ENCODE measurements around the gene ZNF786. TPM values are rescaled to one million over a fixed set of nuclear protein-coding genes. Genes with fewer than 3 reads are reported as not detected.

The ZNF786 gene
- total RNA-seq, 1 donor: 6.5 TPM

DNA sequence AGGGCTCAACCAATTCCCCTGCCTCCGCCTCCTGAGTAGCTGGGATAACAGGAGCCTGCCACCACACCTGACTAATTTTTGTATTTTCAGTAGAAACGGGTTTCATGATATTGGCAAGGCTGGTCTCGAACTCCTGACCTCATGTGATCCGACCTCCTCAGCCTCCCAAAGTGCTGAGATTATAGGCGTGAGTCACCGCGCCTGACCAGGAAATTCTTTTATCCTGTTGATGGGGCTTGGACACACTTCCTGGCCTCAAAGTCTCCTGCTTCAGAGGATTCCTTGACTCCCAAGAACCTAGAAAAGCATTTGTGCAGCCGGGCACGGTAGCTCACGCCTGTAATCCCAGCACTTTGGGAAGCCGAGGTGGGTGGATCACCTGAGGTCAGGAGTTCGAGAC lies 19.5 kb upstream of the ZNF786 start:
- no peak for DNase-seq (ENCODE audit: insufficient read length, low spot score, missing footprints)
- no peaks in the 10 kb centered on the region for H3K79me2 ChIP-seq (ENCODE audit: insufficient read depth, low read length)
- no peaks in the 10 kb centered on the region for H3K36me3 ChIP-seq (ENCODE audit: insufficient read depth, low read length)
- H4K20me1 ChIP-seq (ENCODE audit: insufficient read depth, low read length): no peaks in the 10 kb centered on the region
- no peak overlapping the region for H2AFZ ChIP-seq (ENCODE audit: low read length)
- no peaks in the 10 kb centered on the region for H3K9me3 ChIP-seq (ENCODE audit: low read depth, low read length)
- H3K4me1 ChIP-seq (ENCODE audit: insufficient read depth, low read length): no peaks in the 10 kb centered on the region
- no peaks in the 10 kb centered on the region for H3K27me3 ChIP-seq (ENCODE audit: insufficient read depth, low read length)
- H3K4me3 ChIP-seq (ENCODE audit: insufficient read depth, low read length): no peak overlapping the region
- H3K4me2 ChIP-seq (ENCODE audit: insufficient read depth, low read length): no peak overlapping the region
- H3K27ac ChIP-seq (ENCODE audit: low read depth, low read length): no peak overlapping the region
- TF ChIP-seq, protein P1, sequence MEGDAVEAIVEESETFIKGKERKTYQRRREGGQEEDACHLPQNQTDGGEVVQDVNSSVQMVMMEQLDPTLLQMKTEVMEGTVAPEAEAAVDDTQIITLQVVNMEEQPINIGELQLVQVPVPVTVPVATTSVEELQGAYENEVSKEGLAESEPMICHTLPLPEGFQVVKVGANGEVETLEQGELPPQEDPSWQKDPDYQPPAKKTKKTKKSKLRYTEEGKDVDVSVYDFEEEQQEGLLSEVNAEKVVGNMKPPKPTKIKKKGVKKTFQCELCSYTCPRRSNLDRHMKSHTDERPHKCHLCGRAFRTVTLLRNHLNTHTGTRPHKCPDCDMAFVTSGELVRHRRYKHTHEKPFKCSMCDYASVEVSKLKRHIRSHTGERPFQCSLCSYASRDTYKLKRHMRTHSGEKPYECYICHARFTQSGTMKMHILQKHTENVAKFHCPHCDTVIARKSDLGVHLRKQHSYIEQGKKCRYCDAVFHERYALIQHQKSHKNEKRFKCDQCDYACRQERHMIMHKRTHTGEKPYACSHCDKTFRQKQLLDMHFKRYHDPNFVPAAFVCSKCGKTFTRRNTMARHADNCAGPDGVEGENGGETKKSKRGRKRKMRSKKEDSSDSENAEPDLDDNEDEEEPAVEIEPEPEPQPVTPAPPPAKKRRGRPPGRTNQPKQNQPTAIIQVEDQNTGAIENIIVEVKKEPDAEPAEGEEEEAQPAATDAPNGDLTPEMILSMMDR (IDR thresholded peaks at IDR 0.05; ENCODE audit: extremely low read depth, low read depth, low read length): no peak

DNA sequence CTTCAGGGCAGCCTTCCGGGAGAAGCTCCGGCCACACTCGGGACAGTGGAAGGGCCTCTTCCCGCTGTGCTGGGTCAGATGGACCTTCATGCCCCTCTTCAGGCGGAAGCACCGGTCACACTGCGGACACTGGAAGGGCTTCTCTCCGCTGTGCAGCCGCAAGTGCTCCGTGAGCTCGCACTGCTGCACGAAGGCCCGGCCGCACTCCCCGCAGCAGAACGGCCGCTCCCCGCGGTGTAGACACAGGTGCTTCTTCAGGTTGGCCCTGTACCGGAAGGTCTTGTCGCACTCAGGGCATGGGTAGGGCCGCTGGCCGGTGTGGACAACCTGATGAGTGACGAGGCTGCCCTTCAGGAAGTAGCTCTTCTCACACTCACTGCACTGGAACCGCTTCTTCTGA lies 14.2 kb upstream of the ZNF786 start:
- Histone ChIP-seq H3K4me3 (ENCODE audit: insufficient read depth, low read length) (no peak overlapping the region), H2AFZ (ENCODE audit: low read length) (no peak overlapping the region), H3K36me3 (ENCODE audit: insufficient read depth, low read length) (no peaks in the 10 kb centered on the region)

DNA sequence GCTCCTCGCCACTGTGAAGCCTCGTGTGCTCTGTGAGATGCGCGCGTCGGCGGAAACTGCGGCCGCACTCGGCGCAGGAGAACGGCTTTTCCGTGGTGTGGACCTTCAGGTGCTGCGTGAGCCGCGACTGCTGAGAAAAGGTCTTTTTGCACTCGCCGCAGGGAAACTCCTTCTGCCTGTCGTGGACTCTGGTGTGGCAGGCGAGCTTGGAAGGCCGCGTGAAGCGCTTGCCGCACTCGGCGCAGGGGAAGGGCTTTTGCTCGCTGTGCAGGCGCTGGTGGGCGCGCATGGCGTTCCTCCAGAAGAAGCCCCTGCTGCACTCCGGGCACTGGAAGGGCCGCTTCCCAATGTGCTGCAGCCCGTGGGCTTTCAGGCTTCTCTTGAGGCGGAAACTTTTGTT lies 13.7 kb upstream of the ZNF786 start:
- no peak for DNase-seq (ENCODE audit: insufficient read length, low spot score, missing footprints)
- H3K9me3 ChIP-seq (ENCODE audit: low read depth, low read length): no peaks in the 10 kb centered on the region
- no peaks in the 10 kb centered on the region for H4K20me1 ChIP-seq (ENCODE audit: insufficient read depth, low read length)
- H3K27me3 ChIP-seq (ENCODE audit: insufficient read depth, low read length): no peaks in the 10 kb centered on the region
- no peak overlapping the region for H3K27ac ChIP-seq (ENCODE audit: low read depth, low read length)
- no peak overlapping the region for H2AFZ ChIP-seq (ENCODE audit: low read length)
- H3K4me1 ChIP-seq (ENCODE audit: insufficient read depth, low read length): no peaks in the 10 kb centered on the region
- no peak overlapping the region for H3K4me3 ChIP-seq (ENCODE audit: insufficient read depth, low read length)
- H3K36me3 ChIP-seq (ENCODE audit: insufficient read depth, low read length): no peaks in the 10 kb centered on the region
- TF ChIP-seq, protein P1 (IDR thresholded peaks at IDR 0.05; ENCODE audit: extremely low read depth, low read depth, low read length): no peak
- no peak overlapping the region for H3K4me2 ChIP-seq (ENCODE audit: insufficient read depth, low read length)
- no peaks in the 10 kb centered on the region for H3K79me2 ChIP-seq (ENCODE audit: insufficient read depth, low read length)

More for the DNA sequence above, 14.2 kb upstream of the ZNF786 start:
- Histone ChIP-seq H3K79me2 (ENCODE audit: insufficient read depth, low read length) (no peaks in the 10 kb centered on the region), H4K20me1 (ENCODE audit: insufficient read depth, low read length) (no peaks in the 10 kb centered on the region), H3K27ac (ENCODE audit: low read depth, low read length) (no peak overlapping the region), H3K27me3 (ENCODE audit: insufficient read depth, low read length) (no peaks in the 10 kb centered on the region), H3K9me3 (ENCODE audit: low read depth, low read length) (no peaks in the 10 kb centered on the region), H3K4me1 (ENCODE audit: insufficient read depth, low read length) (no peaks in the 10 kb centered on the region), H3K4me2 (ENCODE audit: insufficient read depth, low read length) (no peak overlapping the region)
- DNase-seq (ENCODE audit: insufficient read length, low spot score, missing footprints): no peak
- TF ChIP-seq, protein P1 (IDR thresholded peaks at IDR 0.05; ENCODE audit: extremely low read depth, low read depth, low read length): no peak

DNA sequence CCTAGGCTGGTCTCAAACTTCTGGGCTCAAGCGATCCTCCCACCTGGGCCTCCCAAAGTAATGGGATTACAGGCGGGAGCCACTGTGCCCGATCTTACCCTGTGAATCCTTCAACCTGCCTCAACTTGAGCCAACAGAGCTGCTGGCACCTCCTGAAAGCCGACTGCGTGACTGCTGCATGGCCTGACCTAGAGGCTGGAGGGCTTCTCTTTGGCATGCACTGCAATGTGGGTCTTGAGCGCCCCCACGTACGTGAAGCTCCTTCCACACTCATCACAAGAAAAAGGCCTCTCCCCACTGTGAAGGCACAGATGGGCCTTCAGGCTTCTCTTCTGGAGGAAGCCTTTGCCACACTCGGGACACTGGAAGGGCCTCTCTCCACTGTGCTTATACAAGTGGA lies 12.9 kb upstream of the ZNF786 start:
- no peak overlapping the region for H2AFZ ChIP-seq (ENCODE audit: low read length)
- H3K27ac ChIP-seq (ENCODE audit: low read depth, low read length): no peak overlapping the region
- no peak for DNase-seq (ENCODE audit: insufficient read length, low spot score, missing footprints)
- no peak overlapping the region for H3K4me3 ChIP-seq (ENCODE audit: insufficient read depth, low read length)
- H3K9me3 ChIP-seq (ENCODE audit: low read depth, low read length): no peaks in the 10 kb centered on the region
- TF ChIP-seq, protein P1 (IDR thresholded peaks at IDR 0.05; ENCODE audit: extremely low read depth, low read depth, low read length): no peak
- H3K36me3 ChIP-seq (ENCODE audit: insufficient read depth, low read length): no peaks in the 10 kb centered on the region
- no peaks in the 10 kb centered on the region for H3K27me3 ChIP-seq (ENCODE audit: insufficient read depth, low read length)
- H3K4me1 ChIP-seq (ENCODE audit: insufficient read depth, low read length): no peaks in the 10 kb centered on the region
- no peak overlapping the region for H3K4me2 ChIP-seq (ENCODE audit: insufficient read depth, low read length)
- no peaks in the 10 kb centered on the region for H4K20me1 ChIP-seq (ENCODE audit: insufficient read depth, low read length)
- no peaks in the 10 kb centered on the region for H3K79me2 ChIP-seq (ENCODE audit: insufficient read depth, low read length)
